Duodenal mucosa (tissue), 2 donors: ENCODE data around the gene CSNK2A1.

ENCODE experiments used
- H3K27ac ChIP-seq: one replicate; pipeline ENCODE4 v1.7.0; 2013; ENCODE audit warnings: low read depth, low read length
- H3K27me3 ChIP-seq, 2 donors: one replicate each; pipeline ENCODE4 v1.7.0; 2013; ENCODE audit warnings: low read length in 2 of 2, control low read depth in 1 of 2; ENCODE audit not compliant: insufficient read depth in 2 of 2, control insufficient read depth in 1 of 2
- H3K36me3 ChIP-seq, 2 donors: one replicate each; pipeline ENCODE4 v1.7.0; 2013; ENCODE audit warnings: low read length in 2 of 2, control low read depth in 1 of 2; ENCODE audit not compliant: insufficient read depth in 2 of 2, control insufficient read depth in 1 of 2
- H3K4me1 ChIP-seq, 2 donors: one replicate each; pipeline ENCODE4 v1.7.0; 2013; ENCODE audit warnings: low read length in 2 of 2, control low read depth in 1 of 2; ENCODE audit not compliant: insufficient read depth in 2 of 2, control insufficient read depth in 1 of 2
- H3K4me3 ChIP-seq, 2 donors: one replicate each; pipeline ENCODE4 v1.7.0; 2013; ENCODE audit warnings: low read length in 2 of 2, low read depth in 1 of 2
- H3K9ac ChIP-seq, 2 donors: one replicate each; pipeline ENCODE4 v1.7.0; 2013; ENCODE audit warnings: low read length in 2 of 2, low read depth in 1 of 2
- H3K9me3 ChIP-seq, 2 donors: one replicate each; pipeline ENCODE4 v1.7.0; 2013; ENCODE audit warnings: low read length in 2 of 2, control low read depth in 1 of 2; ENCODE audit not compliant: control insufficient read depth in 1 of 2

Gene CSNK2A1

DNA sequence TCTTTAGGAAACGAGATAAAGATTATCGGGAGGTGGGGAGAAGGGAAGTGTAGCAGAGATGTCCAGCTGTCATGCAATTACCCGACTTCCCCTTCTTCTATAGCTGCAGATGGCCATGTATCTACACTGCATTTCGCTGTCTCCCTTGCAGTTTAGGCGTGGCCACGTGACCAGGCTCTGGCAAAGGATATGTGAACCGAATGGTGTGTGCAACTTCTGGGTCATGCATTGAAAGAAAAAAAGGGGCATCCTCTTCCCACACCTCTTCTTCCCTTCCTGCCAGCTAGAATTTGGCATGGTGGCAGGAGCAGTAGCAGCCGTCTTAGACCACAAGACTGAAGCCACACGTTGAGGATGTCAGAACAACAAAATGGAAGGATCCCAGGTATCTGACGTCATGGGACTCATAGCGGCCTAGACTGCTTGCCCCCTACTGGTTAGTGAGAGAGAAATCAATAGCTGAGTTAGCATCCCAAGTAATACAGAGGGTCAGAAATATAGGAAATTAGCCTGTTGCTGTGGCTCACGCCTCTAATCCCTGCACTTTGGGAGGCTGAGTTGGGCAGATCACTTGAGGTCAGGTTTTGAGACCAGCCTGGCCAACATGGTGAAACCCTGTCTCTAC lies 33.7 kb upstream of the CSNK2A1 start:
- Histone ChIP-seq H3K4me3 (no peak overlapping the region), H3K9ac (no peak overlapping the region), H3K27me3 (peaks cover 10 to 26% of the 10 kb centered on the region in 2 donors), H3K27ac (no peak overlapping the region), H3K9me3 (no peaks in the 10 kb centered on the region), H3K4me1 (no peaks in the 10 kb centered on the region), H3K36me3 (no peaks in the 10 kb centered on the region)

DNA sequence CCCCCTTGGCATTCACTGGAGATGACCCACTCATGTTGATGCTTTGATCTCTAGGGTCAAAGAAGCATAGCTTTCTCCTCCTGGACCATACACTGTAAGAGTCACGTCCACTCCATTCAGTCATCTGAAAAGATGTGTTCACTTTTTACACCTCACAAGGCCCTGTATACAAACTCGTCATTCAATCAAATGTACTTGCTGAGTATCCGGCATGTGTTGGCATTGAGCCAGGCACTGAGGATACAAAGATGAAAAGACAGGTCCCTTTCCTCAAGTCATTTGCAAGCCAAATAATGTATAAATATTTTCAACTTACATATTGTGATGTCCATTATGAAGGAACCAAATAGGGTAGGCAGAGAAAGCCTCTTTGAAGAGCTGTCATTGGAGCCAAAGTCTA lies 32.6 kb upstream of the CSNK2A1 start:
- H3K9ac ChIP-seq = no peak overlapping the region
- no peaks in the 10 kb centered on the region for H3K36me3 ChIP-seq
- no peaks in the 10 kb centered on the region for H3K9me3 ChIP-seq
- H3K27me3 ChIP-seq = peaks cover 14 to 30% of the 10 kb centered on the region in 2 donors
- H3K4me3 ChIP-seq = no peak overlapping the region
- no peaks in the 10 kb centered on the region for H3K4me1 ChIP-seq
- no peak overlapping the region for H3K27ac ChIP-seq

DNA sequence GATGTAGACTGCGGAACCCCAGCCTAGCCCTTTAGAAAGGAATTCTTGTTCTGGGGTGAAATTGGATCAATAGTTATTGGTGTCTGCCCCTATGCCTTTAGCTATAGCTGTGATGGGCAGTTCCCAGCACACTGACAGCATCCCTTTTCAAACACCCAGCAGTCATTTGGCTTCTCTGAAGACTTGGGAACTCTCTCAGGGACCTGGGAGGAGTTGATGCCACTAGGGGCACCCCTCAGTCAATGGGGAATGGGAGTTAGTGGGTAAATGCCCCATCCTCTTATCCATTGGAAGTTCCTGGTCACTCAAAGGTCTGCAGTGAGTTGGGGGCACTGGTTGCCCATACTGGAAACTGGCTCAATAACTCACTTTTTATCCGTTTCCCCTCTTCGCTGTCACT lies 31.6 kb upstream of the CSNK2A1 start:
- Histone ChIP-seq H3K27ac (no peak overlapping the region), H3K4me1 (no peaks in the 10 kb centered on the region), H3K9ac (no peak overlapping the region), H3K27me3 (peaks cover 15 to 31% of the 10 kb centered on the region in 2 donors), H3K4me3 (no peak overlapping the region), H3K36me3 (no peaks in the 10 kb centered on the region), H3K9me3 (no peaks in the 10 kb centered on the region)

DNA sequence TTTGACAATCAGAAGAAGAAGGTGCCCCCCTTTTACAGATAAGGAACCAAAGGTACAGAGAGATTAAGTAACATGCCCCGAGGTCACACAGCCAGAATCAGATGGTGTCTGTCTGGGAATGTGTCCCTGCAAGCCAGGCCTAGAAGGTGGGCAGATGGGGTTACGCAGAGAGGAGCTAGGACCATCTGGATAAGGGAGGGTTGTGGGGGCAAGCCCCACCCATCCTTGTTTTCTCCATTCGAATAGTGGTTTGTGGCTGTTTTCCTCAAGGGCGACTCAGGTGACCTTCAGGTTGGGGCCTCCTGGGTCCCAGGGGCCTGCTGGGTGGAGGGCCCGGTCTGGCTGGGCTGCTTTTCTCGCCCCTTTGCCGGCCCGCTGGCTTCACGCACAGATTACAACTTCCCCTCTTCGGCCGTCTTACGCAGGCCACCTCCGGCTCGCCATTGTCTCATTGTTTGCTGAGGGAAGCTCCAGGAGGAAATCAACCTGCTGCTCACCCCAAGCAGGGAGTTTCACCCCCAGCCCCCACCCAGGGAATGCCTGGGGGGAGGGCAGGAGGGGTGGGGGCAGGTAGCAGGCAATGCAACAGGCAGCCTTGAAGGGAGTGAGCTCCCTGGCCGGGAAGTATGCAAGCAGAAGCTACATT lies 30.8 kb upstream of the CSNK2A1 start:
- peaks cover 15 to 33% of the 10 kb centered on the region in 2 donors for H3K27me3 ChIP-seq
- no peaks in the 10 kb centered on the region for H3K9me3 ChIP-seq
- no peaks in the 10 kb centered on the region for H3K36me3 ChIP-seq
- H3K9ac ChIP-seq = no peak overlapping the region
- H3K27ac ChIP-seq = no peak overlapping the region
- H3K4me1 ChIP-seq = no peaks in the 10 kb centered on the region
- H3K4me3 ChIP-seq = no peak overlapping the region

DNA sequence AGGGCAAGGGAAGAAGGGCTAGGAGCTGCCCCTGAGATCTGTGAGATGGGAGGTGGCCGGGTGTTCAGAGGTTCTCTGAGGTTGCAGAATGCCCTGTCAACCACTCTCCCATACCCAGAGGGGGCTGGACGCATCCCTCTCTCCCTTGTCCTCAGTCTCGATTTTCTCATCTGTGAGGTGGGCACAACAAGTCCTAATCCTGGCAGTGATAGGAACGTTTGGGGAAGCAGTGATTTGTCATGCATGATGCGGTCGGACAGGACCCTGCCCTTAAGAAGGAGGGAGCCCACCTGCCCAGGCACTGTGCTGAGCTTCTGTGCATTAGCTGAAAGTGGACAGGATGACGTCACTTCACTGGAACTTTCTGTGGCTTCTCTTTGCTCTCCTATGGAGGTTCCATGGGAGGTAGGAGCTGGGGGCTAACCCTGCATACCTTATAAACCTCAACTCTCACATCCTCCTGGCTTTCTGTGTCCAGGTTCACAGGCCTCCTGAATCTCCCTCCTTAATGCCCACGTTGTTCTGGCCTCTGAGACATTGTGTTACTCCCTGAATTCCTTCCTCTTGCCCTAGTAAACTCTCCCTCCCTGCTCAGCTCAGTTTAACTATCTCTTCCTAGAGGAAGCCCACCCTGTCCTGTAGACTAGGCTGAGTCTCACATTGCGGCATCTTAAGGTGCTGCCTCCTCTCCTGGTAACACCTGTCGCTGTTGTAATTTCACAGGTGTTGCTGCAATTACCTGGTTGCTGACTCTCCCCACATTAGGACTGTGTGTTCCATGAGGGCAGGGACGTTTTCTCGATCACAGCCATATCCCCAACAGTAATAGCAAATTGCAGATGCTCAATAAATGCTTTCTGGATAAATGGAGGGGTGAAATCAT lies 30.1 kb upstream of the CSNK2A1 start:
- H3K9me3 ChIP-seq = no peaks in the 10 kb centered on the region
- no peak overlapping the region for H3K9ac ChIP-seq
- no peaks in the 10 kb centered on the region for H3K4me1 ChIP-seq
- H3K4me3 ChIP-seq = no peak overlapping the region
- peaks cover 20 to 38% of the 10 kb centered on the region in 2 donors for H3K27me3 ChIP-seq
- no peak overlapping the region for H3K27ac ChIP-seq
- H3K36me3 ChIP-seq = no peaks in the 10 kb centered on the region

DNA sequence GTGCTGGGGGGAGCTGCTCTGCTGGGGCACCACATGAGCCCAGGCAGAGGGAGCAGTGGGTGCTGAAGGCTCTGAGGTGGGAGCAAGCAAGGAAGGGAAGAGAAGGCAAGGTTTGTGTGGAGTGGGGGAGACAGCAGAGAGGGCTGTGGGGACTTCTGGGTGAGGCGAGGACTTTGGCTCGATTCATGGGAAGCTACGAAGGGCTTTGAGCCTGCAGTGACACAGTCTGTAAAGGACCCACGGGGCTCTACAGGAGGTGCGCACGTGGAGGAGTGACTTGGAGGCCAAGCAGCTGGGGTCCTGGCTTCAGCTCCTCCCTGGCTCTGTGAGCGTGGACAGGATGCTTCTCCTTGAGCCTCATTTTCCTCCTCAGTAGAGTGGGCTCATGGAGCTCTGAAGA lies 29.1 kb upstream of the CSNK2A1 start:
- no peaks in the 10 kb centered on the region for H3K36me3 ChIP-seq

DNA sequence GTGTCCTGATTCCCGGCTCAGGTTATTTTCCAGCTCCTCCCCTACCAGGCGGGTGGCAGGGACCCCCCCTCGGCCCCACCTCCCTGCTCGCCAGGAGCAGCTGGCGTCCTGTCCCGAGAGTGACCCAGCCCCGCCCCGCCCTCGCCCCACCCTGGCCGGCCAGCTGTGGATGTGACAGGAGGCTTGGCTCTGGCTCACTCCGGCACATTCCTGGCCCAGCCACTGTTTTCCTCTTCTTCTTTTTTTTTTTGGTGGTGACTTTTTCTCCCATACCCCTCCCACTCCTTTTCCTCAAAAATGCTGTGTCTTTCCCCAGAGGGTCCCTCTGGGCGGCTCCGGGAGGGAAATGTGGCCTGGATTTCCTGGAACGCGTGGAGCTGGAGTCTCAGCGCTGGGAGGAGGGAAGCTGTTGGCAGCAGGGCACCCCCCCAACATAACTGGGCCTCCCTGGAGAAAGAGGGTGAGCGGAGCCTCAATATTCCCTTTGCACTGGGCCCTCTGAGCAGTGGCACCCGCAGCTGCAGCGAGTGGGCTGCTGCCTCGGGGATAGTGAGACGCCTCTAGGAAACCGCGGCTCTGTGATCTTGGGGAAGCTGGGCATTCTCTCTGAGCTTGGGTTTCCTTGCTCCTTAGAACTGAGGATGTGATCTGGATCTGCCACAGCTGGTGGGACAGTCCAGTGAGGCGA lies 28.3 kb upstream of the CSNK2A1 start:
- Histone ChIP-seq H3K9ac (no peak overlapping the region), H3K4me1 (no peaks in the 10 kb centered on the region), H3K27me3 (peaks cover 35 to 42% of the 10 kb centered on the region in 2 donors), H3K36me3 (no peaks in the 10 kb centered on the region), H3K4me3 (no peak overlapping the region), H3K9me3 (no peaks in the 10 kb centered on the region), H3K27ac (no peak overlapping the region)

More for the DNA sequence above, 29.1 kb upstream of the CSNK2A1 start:
- Histone ChIP-seq H3K9ac (no peak overlapping the region), H3K27ac (no peak overlapping the region), H3K4me1 (no peaks in the 10 kb centered on the region), H3K4me3 (no peak overlapping the region), H3K9me3 (no peaks in the 10 kb centered on the region), H3K27me3 (peaks cover 27 to 40% of the 10 kb centered on the region in 2 donors)

DNA sequence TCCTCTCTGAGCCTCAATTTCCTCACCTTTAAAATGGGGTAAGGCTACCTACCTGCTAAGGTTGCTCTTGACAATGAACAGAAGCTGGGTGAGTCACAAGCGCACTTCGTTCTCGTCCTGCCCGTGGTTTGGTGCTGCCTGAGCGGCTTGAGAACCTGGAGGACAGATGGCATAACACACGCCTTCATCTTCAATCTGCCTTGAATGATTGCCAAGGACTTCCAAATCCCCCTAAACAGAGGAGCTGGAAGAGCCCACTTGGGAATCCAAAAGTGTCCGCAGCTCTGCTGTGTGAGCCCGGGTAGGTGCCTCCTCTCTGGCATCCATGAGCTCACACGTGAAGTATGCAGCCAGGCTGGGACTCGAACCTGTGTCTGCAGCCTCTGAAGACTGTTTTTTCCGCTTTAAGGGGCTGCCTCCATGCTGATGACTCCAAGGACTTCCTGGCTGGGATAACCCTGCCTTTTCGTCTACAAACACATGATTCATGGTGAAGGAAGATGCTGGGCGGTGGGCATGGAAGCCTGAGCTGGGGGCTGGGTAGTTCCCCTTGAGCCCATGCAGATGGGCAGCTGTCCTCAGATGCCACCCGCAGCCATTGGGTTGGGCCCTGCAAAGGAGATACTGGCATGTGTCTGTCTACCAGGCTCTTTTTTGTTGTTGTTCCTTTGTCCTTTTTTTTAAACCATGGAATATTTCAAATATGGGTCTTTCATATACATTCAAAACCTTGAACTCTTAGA lies 25.3 kb upstream of the CSNK2A1 start:
- H3K4me1 ChIP-seq = no peaks in the 10 kb centered on the region
- no peaks in the 10 kb centered on the region for H3K36me3 ChIP-seq
- no peak overlapping the region for H3K27ac ChIP-seq
- peaks cover 35% of the 10 kb centered on the region in 2 donors for H3K27me3 ChIP-seq
- no peak overlapping the region for H3K9ac ChIP-seq
- H3K9me3 ChIP-seq = no peaks in the 10 kb centered on the region
- H3K4me3 ChIP-seq = no peak overlapping the region

DNA sequence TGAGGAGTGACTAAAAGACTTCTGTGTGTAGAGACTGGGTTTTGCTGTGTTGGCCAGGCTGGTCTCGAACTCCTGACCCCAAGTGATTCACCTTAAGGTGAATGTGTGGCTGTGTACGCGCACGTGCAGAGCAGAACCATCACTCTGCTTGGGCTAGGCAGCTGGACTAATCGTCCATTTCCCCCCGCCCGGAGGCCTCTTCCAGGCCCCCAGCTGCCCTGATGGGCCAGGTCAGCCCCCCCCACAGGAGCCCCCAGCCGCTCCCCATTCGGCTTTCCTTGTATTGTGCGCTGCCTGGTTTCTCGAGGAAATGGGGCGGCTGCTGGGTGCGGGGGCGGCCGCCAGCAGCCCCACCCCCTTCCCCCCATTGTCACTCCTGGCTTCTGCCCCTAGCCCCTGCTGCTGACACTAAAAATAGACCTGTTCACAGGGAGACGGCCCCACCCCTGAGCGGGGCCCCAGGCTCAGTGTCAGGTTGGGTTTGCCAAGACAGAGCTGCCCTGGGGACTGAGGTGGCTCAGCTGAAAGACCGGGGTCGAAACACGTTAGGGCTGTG lies 24.6 kb upstream of the CSNK2A1 start:
- no peak overlapping the region for H3K4me3 ChIP-seq
- H3K36me3 ChIP-seq = no peaks in the 10 kb centered on the region
- peaks cover 28 to 30% of the 10 kb centered on the region in 2 donors for H3K27me3 ChIP-seq
- no peak overlapping the region for H3K27ac ChIP-seq
- no peaks in the 10 kb centered on the region for H3K9me3 ChIP-seq
- H3K4me1 ChIP-seq = no peaks in the 10 kb centered on the region
- no peak overlapping the region for H3K9ac ChIP-seq
